ENCODE results near the gene MAGI3. TPM values are rescaled to one million over a fixed set of nuclear protein-coding genes. Genes with fewer than 3 reads are reported as not detected.

Gene MAGI3
- total and polyA plus RNA-seq, 2 of the 13 experiments (the other 11 are each of a cell fraction or from before 2014, with no cell fraction given) = 4.0 to 11.8 TPM

DNA sequence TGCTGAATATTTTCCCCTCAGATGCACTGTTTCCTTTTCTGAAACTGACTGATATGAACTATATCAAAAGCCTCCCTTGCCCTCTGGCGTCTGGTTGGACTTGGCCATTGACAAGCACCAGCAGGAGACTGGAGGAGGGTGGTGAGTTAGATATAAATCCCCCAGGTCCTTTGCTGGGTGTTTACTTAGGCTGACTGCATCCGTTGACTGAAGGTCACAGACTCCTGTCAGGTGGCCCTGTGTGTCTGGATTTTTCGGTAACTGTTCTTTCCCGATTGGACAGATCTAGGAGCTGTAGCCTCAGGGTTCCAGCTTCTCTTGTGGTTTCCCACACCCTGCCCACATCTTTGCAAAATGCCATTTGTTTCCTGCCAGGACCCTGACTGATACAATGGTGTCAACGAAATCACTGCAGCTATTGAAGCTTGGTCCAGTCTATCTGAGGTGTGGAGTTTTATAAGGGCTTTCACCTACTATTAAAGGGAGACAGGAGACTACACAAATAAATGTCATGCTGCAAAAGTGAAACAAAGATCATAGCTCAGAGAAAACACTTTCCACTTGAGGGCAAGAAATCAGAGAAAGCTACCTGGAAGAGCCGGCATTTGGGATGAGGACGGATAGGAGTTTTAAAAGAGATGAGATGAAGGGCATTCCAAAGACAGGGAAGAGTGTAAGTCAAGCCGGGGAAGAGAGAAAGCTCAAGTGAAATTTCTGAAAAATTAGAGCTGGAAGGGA is 1.5 kb upstream of the MAGI3 start (continued):
- no peak for TF ChIP-seq TAF15 (IDR thresholded peaks at IDR 0.05; ENCODE audit: low read depth, low read length, poor library complexity, severe bottlenecking)
- TF ChIP-seq ZNF83 (CRISPR knock-in tag; IDR thresholded peaks at IDR 0.05; ENCODE audit: borderline replicate concordance) = no peak
- no peak for TF ChIP-seq ZFP36L2 (CRISPR knock-in tag; IDR thresholded peaks at IDR 0.05)
- TF ChIP-seq ZNF615 (CRISPR knock-in tag; IDR thresholded peaks at IDR 0.05; ENCODE audit: borderline replicate concordance) = no peak
- peak; percentile 72 for TF ChIP-seq ZNF292 (CRISPR knock-in tag; IDR thresholded peaks at IDR 0.05; ENCODE audit: borderline replicate concordance, low read depth)
- no peak for TF ChIP-seq ZNF547 (CRISPR knock-in tag; IDR thresholded peaks at IDR 0.05)
- no peak for TF ChIP-seq NFE2L1 (CRISPR knock-in tag; IDR thresholded peaks at IDR 0.05; ENCODE audit: borderline replicate concordance)
- TF ChIP-seq, protein P1, sequence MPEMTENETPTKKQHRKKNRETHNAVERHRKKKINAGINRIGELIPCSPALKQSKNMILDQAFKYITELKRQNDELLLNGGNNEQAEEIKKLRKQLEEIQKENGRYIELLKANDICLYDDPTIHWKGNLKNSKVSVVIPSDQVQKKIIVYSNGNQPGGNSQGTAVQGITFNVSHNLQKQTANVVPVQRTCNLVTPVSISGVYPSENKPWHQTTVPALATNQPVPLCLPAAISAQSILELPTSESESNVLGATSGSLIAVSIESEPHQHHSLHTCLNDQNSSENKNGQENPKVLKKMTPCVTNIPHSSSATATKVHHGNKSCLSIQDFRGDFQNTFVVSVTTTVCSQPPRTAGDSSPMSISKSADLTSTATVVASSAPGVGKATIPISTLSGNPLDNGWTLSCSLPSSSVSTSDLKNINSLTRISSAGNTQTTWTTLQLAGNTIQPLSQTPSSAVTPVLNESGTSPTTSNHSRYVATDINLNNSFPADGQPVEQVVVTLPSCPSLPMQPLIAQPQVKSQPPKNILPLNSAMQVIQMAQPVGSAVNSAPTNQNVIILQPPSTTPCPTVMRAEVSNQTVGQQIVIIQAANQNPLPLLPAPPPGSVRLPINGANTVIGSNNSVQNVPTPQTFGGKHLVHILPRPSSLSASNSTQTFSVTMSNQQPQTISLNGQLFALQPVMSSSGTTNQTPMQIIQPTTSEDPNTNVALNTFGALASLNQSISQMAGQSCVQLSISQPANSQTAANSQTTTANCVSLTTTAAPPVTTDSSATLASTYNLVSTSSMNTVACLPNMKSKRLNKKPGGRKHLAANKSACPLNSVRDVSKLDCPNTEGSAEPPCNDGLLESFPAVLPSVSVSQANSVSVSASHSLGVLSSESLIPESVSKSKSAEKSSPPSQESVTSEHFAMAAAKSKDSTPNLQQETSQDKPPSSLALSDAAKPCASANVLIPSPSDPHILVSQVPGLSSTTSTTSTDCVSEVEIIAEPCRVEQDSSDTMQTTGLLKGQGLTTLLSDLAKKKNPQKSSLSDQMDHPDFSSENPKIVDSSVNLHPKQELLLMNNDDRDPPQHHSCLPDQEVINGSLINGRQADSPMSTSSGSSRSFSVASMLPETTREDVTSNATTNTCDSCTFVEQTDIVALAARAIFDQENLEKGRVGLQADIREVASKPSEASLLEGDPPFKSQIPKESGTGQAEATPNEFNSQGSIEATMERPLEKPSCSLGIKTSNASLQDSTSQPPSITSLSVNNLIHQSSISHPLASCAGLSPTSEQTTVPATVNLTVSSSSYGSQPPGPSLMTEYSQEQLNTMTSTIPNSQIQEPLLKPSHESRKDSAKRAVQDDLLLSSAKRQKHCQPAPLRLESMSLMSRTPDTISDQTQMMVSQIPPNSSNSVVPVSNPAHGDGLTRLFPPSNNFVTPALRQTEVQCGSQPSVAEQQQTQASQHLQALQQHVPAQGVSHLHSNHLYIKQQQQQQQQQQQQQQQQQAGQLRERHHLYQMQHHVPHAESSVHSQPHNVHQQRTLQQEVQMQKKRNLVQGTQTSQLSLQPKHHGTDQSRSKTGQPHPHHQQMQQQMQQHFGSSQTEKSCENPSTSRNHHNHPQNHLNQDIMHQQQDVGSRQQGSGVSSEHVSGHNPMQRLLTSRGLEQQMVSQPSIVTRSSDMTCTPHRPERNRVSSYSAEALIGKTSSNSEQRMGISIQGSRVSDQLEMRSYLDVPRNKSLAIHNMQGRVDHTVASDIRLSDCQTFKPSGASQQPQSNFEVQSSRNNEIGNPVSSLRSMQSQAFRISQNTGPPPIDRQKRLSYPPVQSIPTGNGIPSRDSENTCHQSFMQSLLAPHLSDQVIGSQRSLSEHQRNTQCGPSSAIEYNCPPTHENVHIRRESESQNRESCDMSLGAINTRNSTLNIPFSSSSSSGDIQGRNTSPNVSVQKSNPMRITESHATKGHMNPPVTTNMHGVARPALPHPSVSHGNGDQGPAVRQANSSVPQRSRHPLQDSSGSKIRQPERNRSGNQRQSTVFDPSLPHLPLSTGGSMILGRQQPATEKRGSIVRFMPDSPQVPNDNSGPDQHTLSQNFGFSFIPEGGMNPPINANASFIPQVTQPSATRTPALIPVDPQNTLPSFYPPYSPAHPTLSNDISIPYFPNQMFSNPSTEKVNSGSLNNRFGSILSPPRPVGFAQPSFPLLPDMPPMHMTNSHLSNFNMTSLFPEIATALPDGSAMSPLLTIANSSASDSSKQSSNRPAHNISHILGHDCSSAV (CRISPR knock-in tag; IDR thresholded peaks at IDR 0.05; ENCODE audit: borderline replicate concordance) = no peak
- no peak for TF ChIP-seq ZNF460 (CRISPR knock-in tag; IDR thresholded peaks at IDR 0.05; ENCODE audit: borderline replicate concordance)
- no peak for TF ChIP-seq ZNF282 (IDR thresholded peaks at IDR 0.05; ENCODE audit: partially characterized antibody)
- TF ChIP-seq PPARG (CRISPR knock-in tag; conservative IDR thresholded peaks at IDR 0.05) = 0 out of 2 replicates have a peak, but pooled peaks have one; percentile 20
- TF ChIP-seq PHF8 (CRISPR knock-in tag; IDR thresholded peaks at IDR 0.05) = no peak
- TF ChIP-seq, protein P2, sequence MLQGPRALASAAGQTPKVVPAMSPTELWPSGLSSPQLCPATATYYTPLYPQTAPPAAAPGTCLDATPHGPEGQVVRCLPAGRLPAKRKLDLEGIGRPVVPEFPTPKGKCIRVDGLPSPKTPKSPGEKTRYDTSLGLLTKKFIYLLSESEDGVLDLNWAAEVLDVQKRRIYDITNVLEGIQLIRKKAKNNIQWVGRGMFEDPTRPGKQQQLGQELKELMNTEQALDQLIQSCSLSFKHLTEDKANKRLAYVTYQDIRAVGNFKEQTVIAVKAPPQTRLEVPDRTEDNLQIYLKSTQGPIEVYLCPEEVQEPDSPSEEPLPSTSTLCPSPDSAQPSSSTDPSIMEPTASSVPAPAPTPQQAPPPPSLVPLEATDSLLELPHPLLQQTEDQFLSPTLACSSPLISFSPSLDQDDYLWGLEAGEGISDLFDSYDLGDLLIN (CRISPR knock-in tag; IDR thresholded peaks at IDR 0.05; ENCODE audit: borderline replicate concordance) = no peak
- TF ChIP-seq RFX1 (IDR thresholded peaks at IDR 0.05) = no peak
- TF ChIP-seq ZNF564 (CRISPR knock-in tag; IDR thresholded peaks at IDR 0.05) = no peak
- TF ChIP-seq, protein P3, sequence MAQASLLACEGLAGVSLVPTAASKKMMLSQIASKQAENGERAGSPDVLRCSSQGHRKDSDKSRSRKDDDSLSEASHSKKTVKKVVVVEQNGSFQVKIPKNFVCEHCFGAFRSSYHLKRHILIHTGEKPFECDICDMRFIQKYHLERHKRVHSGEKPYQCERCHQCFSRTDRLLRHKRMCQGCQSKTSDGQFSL (CRISPR knock-in tag; IDR thresholded peaks at IDR 0.05) = no peak
- no peak for TF ChIP-seq ZNF776 (CRISPR knock-in tag; IDR thresholded peaks at IDR 0.05)
